Renal pelvis (tissue), 4 donors: ENCODE measurements around the gene NMB. TPM values are rescaled to one million over a fixed set of nuclear protein-coding genes. Genes with fewer than 3 reads are reported as not detected.

Experiments
- DNase-seq: peaks from one replicate; pipeline ENCODE4 v3.0.0-alpha.2; 2013
- polyA plus RNA-seq, 3 donors: library from polyadenylated mRNA; unstranded; fragments of 120-200 nt; gene quantifications; one replicate each; pipeline ENCODE4 v1.2.1, GENCODE V29; 2013; ENCODE audit not compliant: insufficient read length in 3 of 3

Gene NMB
- polyA plus RNA-seq, 3 donors = 4.6 to 7.5 (median 7.1) TPM

DNA sequence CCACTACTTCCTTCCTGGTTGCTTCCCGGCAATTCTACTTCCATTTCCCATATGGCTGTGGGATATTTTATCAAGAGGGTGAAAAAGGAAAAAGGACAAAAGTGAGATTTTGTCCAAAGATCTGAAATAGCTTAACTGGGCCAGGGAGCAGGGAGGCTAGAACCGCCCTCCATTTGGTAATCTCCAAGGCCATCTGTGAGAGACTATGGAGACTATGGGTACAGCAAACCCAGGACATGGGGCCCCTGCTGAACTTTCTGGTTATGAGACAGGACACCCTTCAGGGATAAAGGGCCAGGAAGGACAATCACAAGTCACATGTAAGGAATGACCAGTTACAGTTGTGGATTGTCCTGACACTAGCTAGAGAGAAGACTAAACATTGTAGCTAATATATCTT is 32.9 kb downstream of the NMB start:
- no peak for DNase-seq

DNA sequence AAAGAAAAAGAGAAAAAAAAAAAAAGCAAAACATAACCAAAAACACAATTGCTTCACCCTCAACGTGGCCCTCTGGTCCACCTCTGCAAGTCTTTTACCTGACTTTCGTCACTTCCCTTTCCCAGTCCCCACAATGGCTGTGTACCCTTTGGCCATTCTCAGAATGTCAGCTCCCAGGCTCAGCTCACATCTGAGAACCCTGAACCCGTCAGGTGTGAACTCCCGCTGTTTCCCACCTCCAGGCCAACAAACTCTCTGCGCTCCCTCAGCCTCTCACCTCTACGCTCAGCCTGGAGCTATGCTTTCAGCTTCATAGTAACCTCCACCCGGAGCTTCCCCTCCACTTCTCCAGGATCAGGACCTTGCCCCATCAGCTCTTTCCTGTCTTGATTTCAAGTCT is 33.6 kb downstream of the NMB start:
- DNase-seq = no peak

DNA sequence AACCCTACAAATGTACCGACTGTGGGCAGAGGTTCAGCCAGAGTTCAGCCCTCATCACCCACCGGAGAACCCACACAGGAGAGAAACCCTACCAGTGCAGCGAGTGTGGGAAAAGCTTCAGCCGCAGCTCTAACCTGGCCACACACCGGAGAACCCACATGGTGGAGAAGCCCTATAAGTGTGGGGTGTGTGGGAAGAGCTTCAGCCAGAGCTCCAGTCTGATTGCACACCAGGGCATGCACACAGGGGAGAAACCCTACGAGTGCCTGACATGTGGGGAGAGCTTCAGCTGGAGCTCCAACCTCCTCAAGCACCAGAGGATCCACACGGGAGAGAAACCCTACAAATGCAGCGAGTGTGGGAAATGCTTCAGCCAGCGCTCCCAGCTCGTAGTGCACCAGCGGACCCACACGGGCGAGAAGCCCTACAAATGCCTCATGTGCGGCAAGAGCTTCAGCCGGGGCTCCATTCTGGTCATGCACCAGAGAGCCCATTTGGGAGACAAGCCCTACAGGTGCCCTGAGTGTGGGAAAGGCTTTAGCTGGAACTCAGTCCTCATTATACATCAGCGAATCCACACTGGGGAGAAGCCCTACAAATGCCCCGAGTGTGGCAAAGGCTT is 36.5 kb downstream of the NMB start:
- DNase-seq = no peak

DNA sequence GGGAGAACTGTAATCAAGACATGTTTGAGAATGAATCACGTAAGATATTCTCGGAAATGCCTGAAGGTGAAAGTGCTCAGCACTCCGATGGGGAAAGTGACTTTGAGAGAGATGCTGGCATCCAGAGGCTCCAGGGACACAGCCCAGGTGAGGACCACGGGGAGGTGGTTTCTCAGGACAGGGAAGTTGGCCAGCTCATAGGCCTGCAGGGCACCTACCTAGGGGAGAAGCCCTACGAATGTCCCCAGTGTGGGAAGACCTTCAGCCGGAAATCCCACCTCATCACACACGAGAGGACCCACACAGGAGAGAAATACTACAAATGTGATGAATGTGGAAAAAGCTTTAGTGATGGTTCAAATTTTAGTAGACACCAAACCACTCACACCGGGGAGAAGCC is 37.4 kb downstream of the NMB start:
- DNase-seq = no peak

DNA sequence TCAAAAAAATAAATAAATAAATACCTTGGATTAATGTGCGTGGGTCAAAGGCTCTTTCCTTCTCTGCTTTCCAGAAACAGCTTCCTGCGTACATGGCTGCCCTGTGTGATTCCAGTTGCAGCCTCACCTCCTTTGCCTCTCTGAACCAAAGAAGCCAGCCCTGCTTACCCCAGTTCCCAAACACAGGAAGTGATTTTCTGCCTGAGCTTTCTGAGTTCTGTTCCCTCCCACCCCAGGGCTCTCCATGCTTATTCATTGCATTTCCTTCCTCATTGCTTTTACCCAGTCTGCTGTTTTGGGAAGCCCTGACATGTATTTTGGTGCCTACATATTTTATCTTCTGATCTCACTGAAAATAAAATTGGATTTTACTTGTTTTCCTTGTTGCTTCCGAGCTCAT is 41.8 kb downstream of the NMB start:
- DNase-seq = no peak

DNA sequence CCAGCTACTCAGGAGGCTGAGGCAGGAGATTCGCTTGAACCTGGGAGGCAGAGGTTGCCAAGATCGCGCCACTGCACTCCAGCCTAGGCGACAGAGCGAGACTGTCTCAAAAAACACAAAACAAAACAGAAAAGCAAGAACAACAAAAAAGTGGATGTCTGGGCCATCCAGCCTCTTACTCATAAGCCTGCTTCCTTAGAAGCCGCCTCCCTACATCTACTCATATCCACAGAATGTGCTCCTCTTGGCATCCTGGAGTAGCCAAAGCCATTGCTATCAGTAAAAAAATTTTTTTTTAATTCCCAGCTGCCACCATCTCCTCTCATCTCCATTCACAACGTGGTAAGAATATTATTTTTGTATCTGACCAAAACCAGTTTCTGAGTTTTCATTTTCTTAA is 46.4 kb downstream of the NMB start:
- no peak for DNase-seq

DNA sequence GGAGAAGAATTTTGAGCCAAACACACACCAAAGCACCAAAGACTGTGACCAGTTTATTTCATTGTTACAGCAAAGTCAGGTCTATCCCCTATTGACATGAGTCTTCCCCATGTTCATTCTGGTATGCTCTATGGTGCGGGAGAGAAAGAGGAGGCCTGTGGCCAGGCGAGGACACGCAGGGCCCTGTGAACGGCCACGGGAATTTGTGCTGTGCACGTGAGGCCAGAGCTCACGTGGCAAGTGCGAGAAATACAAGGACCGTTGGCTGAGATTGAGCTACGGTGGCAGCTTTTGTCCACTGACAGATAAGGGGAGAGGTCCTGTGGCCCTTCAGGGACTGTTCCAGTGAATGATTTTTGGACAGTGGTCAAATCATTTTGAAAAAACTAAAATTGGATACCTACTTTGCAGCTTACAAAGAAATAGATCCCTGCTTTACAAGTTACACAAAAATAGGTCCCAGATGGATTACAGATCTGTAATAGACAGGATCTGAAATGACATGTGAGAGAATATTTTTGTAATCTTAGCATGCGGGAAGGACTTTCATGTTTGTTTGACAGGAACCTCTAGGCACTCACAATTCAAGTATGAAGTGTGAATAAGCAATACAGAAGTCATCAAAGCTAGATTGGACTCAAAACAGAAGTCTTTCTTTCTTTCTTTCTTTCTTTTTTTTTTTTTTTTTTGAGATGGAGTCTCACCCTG is 48.0 kb downstream of the NMB start:
- DNase-seq = no peak

DNA sequence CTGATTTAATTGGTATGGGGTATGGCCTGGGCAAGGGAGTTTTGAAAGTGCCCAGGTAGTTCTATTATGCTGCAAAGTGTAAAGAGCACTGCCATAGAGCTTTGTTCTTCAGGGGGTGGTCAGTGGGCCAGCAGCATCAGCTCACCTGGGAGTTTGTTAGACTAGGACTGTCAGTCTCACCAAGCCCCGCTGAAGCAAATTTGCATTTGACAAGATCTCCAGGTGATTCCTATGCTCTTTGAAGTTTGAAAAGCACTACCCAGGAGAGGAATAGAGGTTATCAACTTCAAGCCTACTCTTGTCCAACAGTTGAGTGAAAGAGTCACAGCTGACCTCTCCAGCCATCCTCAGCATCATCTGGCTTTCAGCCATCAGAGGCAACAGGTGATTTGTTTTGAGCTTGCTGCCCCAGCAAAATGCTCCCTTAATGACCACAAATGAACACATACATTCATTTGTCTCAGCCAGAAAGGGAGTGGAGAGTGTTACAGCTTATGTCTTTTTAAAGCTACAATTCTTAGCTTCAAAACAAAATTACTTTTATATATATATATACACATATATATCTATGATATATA is 49.2 kb downstream of the NMB start:
- no peak for DNase-seq

DNA sequence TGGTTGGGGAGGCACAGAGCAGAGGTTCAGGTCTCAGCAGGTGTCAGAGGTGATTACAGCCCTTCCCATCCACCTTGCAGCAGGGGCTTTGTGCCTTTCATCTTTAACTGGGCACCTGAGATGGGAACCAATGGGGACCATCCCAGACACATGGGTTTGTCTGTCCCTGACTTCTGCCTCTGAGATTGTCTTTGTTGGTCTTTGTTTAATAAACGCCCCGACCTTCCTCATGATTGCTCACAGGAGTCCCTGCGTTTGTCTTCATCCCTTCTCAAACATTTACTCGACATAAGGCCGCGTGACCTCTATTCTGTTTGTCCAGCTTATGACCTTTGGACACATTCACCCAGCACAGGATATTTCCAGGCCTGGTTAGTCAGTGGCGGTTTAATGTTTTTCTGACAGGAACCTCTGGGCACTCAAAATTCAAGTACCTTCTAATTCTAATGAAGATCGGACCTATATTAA is 51.3 kb downstream of the NMB start:
- DNase-seq = no peak

DNA sequence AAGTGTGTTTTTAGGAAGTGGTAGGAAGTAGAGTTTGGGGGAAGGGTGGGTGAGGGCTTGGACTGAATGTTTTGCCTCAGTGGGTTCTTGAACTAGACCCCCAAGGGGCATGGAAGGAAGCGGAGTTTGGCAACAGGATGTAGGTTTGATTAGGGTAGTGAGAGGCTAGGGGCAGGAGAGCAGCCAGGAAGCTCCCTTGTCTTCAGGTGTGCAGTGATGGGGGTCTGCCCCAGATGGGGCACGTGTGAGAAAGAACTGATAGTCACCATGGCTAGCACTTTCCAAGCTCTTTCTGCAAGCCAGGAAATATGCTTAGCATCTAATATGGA is 52.5 kb downstream of the NMB start:
- DNase-seq = no peak

Other genes starting within 250 kb of the NMB start
- 10 to 100 TPM; 27.2 to 33.0 (median 29.0) TPM for gene ZSCAN2, start 57.2 kb downstream of the NMB start, polyA plus RNA-seq
- 10 to 100 TPM; 36.4 to 60.0 (median 56.1) TPM for gene WDR73, start 3.9 kb downstream of the NMB start, polyA plus RNA-seq
- 100 to 1,000 TPM; 227 to 264 (median 254) TPM for gene SEC11A, start 57.9 kb upstream of the NMB start, polyA plus RNA-seq
- 10 to 100 TPM; 32.4 to 39.5 (median 33.9) TPM for gene ZNF592, start 90.4 kb upstream of the NMB start, polyA plus RNA-seq
- gene ALPK3, start 159.2 kb upstream of the NMB start, polyA plus RNA-seq = 10 to 100 TPM; 14.8 to 27.2 (median 23.8) TPM
- gene SLC28A1, start 226.5 kb upstream of the NMB start, polyA plus RNA-seq = 10 to 100 TPM in 1 of 3 donors, 1 to 10 TPM in 2; 6.4 to 10.7 (median 7.7) TPM